Astrocyte (in vitro differentiated cells and primary cell): ENCODE results near the gene CD2.

ENCODE experiments used
- CTCF ChIP-seq: IDR thresholded peaks from 2 replicates; pipeline ENCODE4 v1.5.1; 2011; ENCODE audit warnings: low read depth, mild to moderate bottlenecking, inconsistent platforms, low read length, moderate library complexity; ENCODE audit not compliant: insufficient read depth
- EZH2 ChIP-seq: IDR thresholded peaks from 2 replicates; pipeline ENCODE4 v1.6.1; 2012; ENCODE audit warnings: mild to moderate bottlenecking, low read length, inconsistent platforms; ENCODE audit not compliant: insufficient read depth

GRCh38 chr1:116795482-116795829 lies 41.2 kb downstream of the CD2 start:
- TF ChIP-seq CTCF (no peak), EZH2 (no peak)
